IMR-90 (cell line): Measurements from ENCODE around the gene FEN1. TPM values are rescaled to one million over a fixed set of nuclear protein-coding genes. Genes with fewer than 3 reads are reported as not detected.

Experiments used
- ATAC-seq: fragments of 200-7000 bp; cut with Tn5 transposase; 2 replicates; pipeline ENCODE4 v1.9.1; 2020; ENCODE audit warnings: low read depth, mild to moderate bottlenecking, moderate library complexity
- BruUV-seq: library from RNA; stranded (reverse); fragments of 400-500 nt; replicated peaks from 2 replicates; lab custom pipeline; 2021; lab: Mats Ljungman, UMichigan
- CTCF ChIA-PET: fragments of 300-600 bp; formaldehyde crosslinking; extraction: SDS; loops from one replicate; lab custom pipeline; 2021; ENCODE audit warnings: antibody characterized with exemption; lab: Yijun Ruan, JAX
- POLR2A ChIA-PET: fragments of 300-600 bp; sonication (Branson Sonifier 250); formaldehyde crosslinking; loops from one replicate; lab custom pipeline; 2022; ENCODE audit warnings: antibody characterized with exemption; ENCODE audit not compliant: unreplicated experiment; lab: Charles Lee
- DNase-seq: peaks from one replicate; pipeline ENCODE4 v3.0.0; 2013
- H2AFZ ChIP-seq: replicated peaks from 2 replicates; pipeline ENCODE3; 2013; ENCODE audit warnings: low read length, mild to moderate bottlenecking; ENCODE audit not compliant: poor library complexity
- H2AK5ac ChIP-seq: 2 replicates; pipeline ENCODE4 v1.6.1; 2013; ENCODE audit warnings: low read depth, low read length, inconsistent platforms
- H2AK9ac ChIP-seq: replicated peaks from 2 replicates; pipeline ENCODE3; 2013; ENCODE audit warnings: mild to moderate bottlenecking, low read depth, low read length, moderate library complexity; ENCODE audit not compliant: poor library complexity
- H2BK120ac ChIP-seq: 2 replicates; pipeline ENCODE4 v1.6.1; 2013; ENCODE audit warnings: low read depth, low read length, inconsistent platforms
- H2BK15ac ChIP-seq: 3 replicates; pipeline ENCODE4 v1.6.1; 2013; ENCODE audit warnings: low read depth, low read length, inconsistent platforms
- H2BK20ac ChIP-seq: 2 replicates; pipeline ENCODE4 v1.6.1; 2013; ENCODE audit warnings: low read depth, mild to moderate bottlenecking, inconsistent platforms, low read length, moderate library complexity
- H2BK5ac ChIP-seq: 2 replicates; pipeline ENCODE4 v1.6.1; 2013; ENCODE audit warnings: mild to moderate bottlenecking, low read depth, low read length, inconsistent platforms; ENCODE audit not compliant: poor library complexity, severe bottlenecking
- H3K14ac ChIP-seq: replicated peaks from 2 replicates; pipeline ENCODE4 v1.6.1; 2013; ENCODE audit warnings: low read depth, low read length, inconsistent platforms
- H3K18ac ChIP-seq: 2 replicates; pipeline ENCODE4 v1.6.1; 2013; ENCODE audit warnings: low read depth, low read length, control low read depth
- H3K23ac ChIP-seq: 2 replicates; pipeline ENCODE4 v1.6.1; 2013; ENCODE audit warnings: low read depth, low read length, inconsistent platforms
- H3K27ac ChIP-seq: 2 replicates; pipeline ENCODE4 v1.5.1; 2013; ENCODE audit warnings: mild to moderate bottlenecking, control low read depth, low read length; ENCODE audit not compliant: insufficient read depth
- H3K27me3 ChIP-seq: 2 replicates; pipeline ENCODE4 v1.6.1; 2013; ENCODE audit warnings: low read length; ENCODE audit not compliant: control insufficient read depth, insufficient read depth
- H3K36me3 ChIP-seq: 2 replicates; pipeline ENCODE4 v1.6.1; 2013; ENCODE audit warnings: low read length, mixed read lengths; ENCODE audit not compliant: control insufficient read depth, insufficient read depth
- H3K4ac ChIP-seq: 2 replicates; pipeline ENCODE4 v1.6.1; 2013; ENCODE audit warnings: low read depth, low read length, inconsistent platforms
- H3K4me1 ChIP-seq: 2 replicates; pipeline ENCODE4 v1.6.1; 2013; ENCODE audit warnings: low read length, mixed read lengths; ENCODE audit not compliant: control insufficient read depth, insufficient read depth
- H3K4me2 ChIP-seq: 2 replicates; pipeline ENCODE4 v1.6.1; 2013; ENCODE audit warnings: low read depth, mild to moderate bottlenecking, control low read depth, low read length, moderate library complexity
- H3K4me3 ChIP-seq: 2 replicates; pipeline ENCODE4 v1.5.1; 2013; ENCODE audit warnings: low read depth, mild to moderate bottlenecking, control low read depth, low read length, moderate library complexity; ENCODE audit not compliant: insufficient read depth
- H3K56ac ChIP-seq: 2 replicates; pipeline ENCODE4 v1.6.1; 2013; ENCODE audit warnings: low read length, inconsistent platforms; ENCODE audit not compliant: insufficient read depth; ENCODE audit errors: extremely low read depth
- H3K79me1 ChIP-seq, 2 experiments: 2 replicates each; pipeline ENCODE4 v1.6.1; 2013; ENCODE audit warnings: low read length in 2 of 2, inconsistent platforms in 1 of 2, low read depth in 1 of 2
- H3K9ac ChIP-seq: 2 replicates; pipeline ENCODE4 v1.6.1; 2013; ENCODE audit warnings: low read depth, low read length, control low read depth
- H3K9me1 ChIP-seq: 2 replicates; pipeline ENCODE4 v1.6.1; 2013; ENCODE audit warnings: low read length, inconsistent platforms; ENCODE audit not compliant: insufficient read depth
- H3K9me3 ChIP-seq: 2 replicates; pipeline ENCODE4 v1.6.1; 2013; ENCODE audit warnings: low read length; ENCODE audit not compliant: control insufficient read depth, insufficient read depth
- H4K20me1 ChIP-seq: 2 replicates; pipeline ENCODE4 v1.6.1; 2013; ENCODE audit warnings: low read length, inconsistent platforms; ENCODE audit not compliant: insufficient read depth
- H4K5ac ChIP-seq: 2 replicates; pipeline ENCODE4 v1.6.1; 2013; ENCODE audit warnings: mild to moderate bottlenecking, low read depth, low read length, control low read depth
- H4K8ac ChIP-seq, 2 experiments: 2 replicates each; pipeline ENCODE4 v1.6.1; 2013; ENCODE audit warnings: low read depth in 2 of 2, low read length in 2 of 2, control low read depth in 1 of 2, inconsistent platforms in 1 of 2
- H4K91ac ChIP-seq: 2 replicates; pipeline ENCODE4 v1.6.1; 2013; ENCODE audit warnings: low read depth, low read length, inconsistent platforms; ENCODE audit not compliant: insufficient read depth
- CEBPB ChIP-seq: IDR thresholded peaks from 2 replicates; pipeline ENCODE4 v1.6.1; 2012; ENCODE audit warnings: low read depth, low read length, improper control_type of control experiment
- MAZ ChIP-seq: IDR thresholded peaks from 2 replicates; pipeline ENCODE4 v1.6.1; 2012; ENCODE audit warnings: low read depth, mild to moderate bottlenecking, low read length, improper control_type of control experiment, moderate library complexity, borderline replicate concordance
- POLR2A ChIP-seq: IDR thresholded peaks from 2 replicates; pipeline ENCODE4 v1.6.1; 2012; ENCODE audit warnings: mild to moderate bottlenecking, low read depth, low read length
- RCOR1 ChIP-seq: IDR thresholded peaks from 2 replicates; pipeline ENCODE4 v1.6.1; 2012; ENCODE audit warnings: mild to moderate bottlenecking, low read length, improper control_type of control experiment; ENCODE audit not compliant: insufficient replicate concordance
- RFX5 ChIP-seq: IDR thresholded peaks from 2 replicates; pipeline ENCODE4 v1.8.0; 2012; ENCODE audit warnings: low read depth, mild to moderate bottlenecking, low read length, moderate library complexity
- WGBS, 2 experiments: methylation state at CpG; one replicate each; pipeline versions ENCODE4 v1.1.5 to v1.1.7; 2013; ENCODE audit warnings: missing lambda C conversion rate in 2 of 2; ENCODE audit not compliant: insufficient read length in 1 of 2; ENCODE audit errors: extremely low coverage in 2 of 2; 5-methylcytosine and 5-hydroxymethylcytosine counted together
- dilution Hi-C: fragments of 300-500 bp; cut with HindIII; formaldehyde crosslinking; loops from one replicate; pipeline ENCODE4 v1.14.3; 2018; ENCODE audit warnings: low sequenced_read_pairs; ENCODE audit not compliant: unreplicated experiment
- in situ Hi-C: fragments of 300-500 bp; cut with MboI; formaldehyde crosslinking; loops from 3 replicates; pipeline ENCODE4 v1.14.3; 2019; ENCODE audit warnings: low sequenced_read_pairs, inconsistent platforms, mixed read lengths
- intact Hi-C: fragments of 100-400 bp; cut with micrococcal nuclease; formaldehyde crosslinking; loops from 2 replicates; pipeline ENCODE4 v1.10.0; 2022
- polyA plus RNA-seq, 3 experiments: library from polyadenylated mRNA; depleted of rRNA; stranded (reverse); fragments of >200 nt; gene quantifications; 2 replicates each; pipeline ENCODE4 v1.2.3, GENCODE V29; 2012; ENCODE audit warnings: low replicate concordance in 1 of 3
- total RNA-seq: library from RNA; depleted of rRNA; stranded (reverse); fragments of >200 nt; gene quantifications from 2 replicates; pipeline ENCODE4 v1.2.3, GENCODE V29; 2012

Gene FEN1
- total and polyA plus RNA-seq, 2 of the 4 experiments (the other 2 are of a cell fraction) = 23.0 to 41.9 TPM

- peak overlapping the region; percentile 97 for H2AK9ac ChIP-seq
These were observed 24.9 kb downstream of the FEN1 start for GRCh38 chr11:61817471-61818202.

More at GRCh38 chr11:61817471-61818202, 24.9 kb downstream of the FEN1 start:
- H3K27me3 ChIP-seq = no peaks in the 10 kb centered on the region
- no peak overlapping the region for H2AK5ac ChIP-seq
- no peak overlapping the region for H2AFZ ChIP-seq
- peak overlapping the region; percentile 96 for H3K4ac ChIP-seq
- CTCF ChIA-PET = interaction anchor here (1.2 to 1.5 kb wide), 3 partner anchors 10 to 21 kb away, joined by 3 to 5 read pairs (median 4); partner anchors contain the start of gene FADS2
- no peak overlapping the region for H2BK15ac ChIP-seq
- H3K27ac ChIP-seq = no peak overlapping the region; the same call in 1 of the 2 replicates
- peak overlapping the region; percentile 95 for H3K4me2 ChIP-seq
- H2BK5ac ChIP-seq = no peak overlapping the region
- peak overlapping the region; percentile 85; the same call in 1 of the 2 replicates for H3K23ac ChIP-seq
- H2BK120ac ChIP-seq = peak overlapping the region; percentile 67; the same call in 1 of the 2 replicates
- H3K79me1 ChIP-seq = peaks cover 7 to 32% of the 10 kb centered on the region in 2 experiments; a peak in 3 of 4 replicates
- H3K4me3 ChIP-seq = peak overlapping the region; percentile 86
- H2BK20ac ChIP-seq = 0 out of 2 replicates have a peak overlapping the region, but pooled peaks have one; percentile 7
- peak overlapping the region; percentile 80 for H3K9ac ChIP-seq
- H4K91ac ChIP-seq = peak overlapping the region; percentile 89
- DNase-seq = no peak
- H3K36me3 ChIP-seq = peaks cover 6% of the 10 kb centered on the region
- in situ Hi-C loops = no loop called here
- TF ChIP-seq RCOR1 (no peak), CEBPB (no peak), MAZ (no peak), POLR2A (no peak), RFX5 (no peak)
- dilution Hi-C loops = no loop called here
- H4K8ac ChIP-seq = peak overlapping the region; percentile 68 to 94
- H4K5ac ChIP-seq = peak overlapping the region; percentile 93; the same call in 1 of the 2 replicates
- H3K14ac ChIP-seq = peak overlapping the region; percentile 95; the same call in 1 of the 2 replicates
- 67% methylated on average over 1 of the region's 6 CpGs; no CpG with 5 or more reads in 1 of the 2 experiments for WGBS, 2 experiments
- intact Hi-C loops = no loop called here
- POLR2A ChIA-PET = no interaction called here
- H3K4me1 ChIP-seq = peaks cover 5% of the 10 kb centered on the region; the same call in 1 of the 2 replicates
- no peak for ATAC-seq
- H3K9me1 ChIP-seq = peaks cover 9% of the 10 kb centered on the region; the same call in 1 of the 2 replicates
- BruUV-seq = TSS peak; percentile 33
- peak overlapping the region; percentile 81; the same call in 1 of the 2 replicates for H3K56ac ChIP-seq
- no peaks in the 10 kb centered on the region for H3K9me3 ChIP-seq
- H4K20me1 ChIP-seq = no peaks in the 10 kb centered on the region; the same call in 1 of the 2 replicates
- H3K18ac ChIP-seq = peak overlapping the region; percentile 76; the same call in 1 of the 2 replicates
